GM19467 (cell line): Measurements from ENCODE around the gene PIGC.
"Not testable (repeated sequence)": the region's sequence is repeated elsewhere in the genome, so short reads cannot be mapped to it uniquely, and the experiment has no call there.

Source experiments
- ATAC-seq: cut with Tn5 transposase; IDR thresholded peaks from one replicate; pipeline ENCODE4 v1.9.1; 2021; ENCODE audit warnings: mild to moderate bottlenecking, moderate library complexity; ENCODE audit not compliant: unreplicated experiment

The PIGC gene

DNA sequence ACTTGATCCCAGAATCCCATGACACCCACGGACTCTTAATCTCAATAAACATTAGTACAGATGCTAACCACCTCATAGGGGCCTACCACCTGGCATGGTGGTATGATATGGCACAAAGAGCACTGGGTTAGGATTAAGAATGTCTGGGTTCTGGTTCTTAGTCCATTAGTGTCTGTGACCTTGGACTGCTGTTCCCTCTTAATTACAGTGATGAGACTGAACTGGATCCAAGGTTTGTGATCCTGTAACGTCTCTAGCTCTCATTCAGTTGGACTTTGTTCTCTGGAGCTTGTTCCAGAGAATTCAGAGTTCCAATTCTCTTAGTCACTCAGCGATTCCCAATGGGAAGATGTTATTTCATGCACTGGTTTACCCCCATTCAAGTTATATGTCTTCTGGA is 23.6 kb upstream of the PIGC start:
- ATAC-seq = no peak

DNA sequence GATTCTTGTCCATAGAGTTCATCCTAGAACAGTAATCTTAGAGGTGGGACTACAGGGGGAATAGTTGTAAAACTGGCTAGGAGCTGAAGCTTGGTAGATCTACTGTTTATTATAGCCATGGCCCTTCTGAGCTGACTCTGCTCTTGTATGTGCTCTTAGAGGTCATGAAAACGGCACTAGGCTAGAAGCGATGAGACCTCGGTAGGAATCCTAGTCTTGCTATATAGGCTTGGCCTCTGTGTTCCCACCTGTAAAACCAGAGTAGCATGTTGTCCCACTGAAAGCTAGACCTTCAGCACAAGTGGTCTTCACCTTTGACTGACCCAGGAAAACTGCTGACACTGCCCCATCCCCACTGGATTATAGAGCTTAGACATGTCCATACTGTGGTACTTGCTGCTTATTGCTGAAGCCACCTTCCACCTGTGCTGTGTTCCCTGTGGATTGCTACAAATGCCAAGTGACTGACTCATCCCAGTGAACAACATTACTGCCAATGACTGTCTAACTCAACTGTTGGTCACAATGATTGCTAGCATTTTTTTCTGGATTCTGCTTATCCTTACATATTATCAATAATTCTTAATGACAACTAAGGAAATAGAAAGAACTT is 23.0 kb upstream of the PIGC start:
- no peak for ATAC-seq

DNA sequence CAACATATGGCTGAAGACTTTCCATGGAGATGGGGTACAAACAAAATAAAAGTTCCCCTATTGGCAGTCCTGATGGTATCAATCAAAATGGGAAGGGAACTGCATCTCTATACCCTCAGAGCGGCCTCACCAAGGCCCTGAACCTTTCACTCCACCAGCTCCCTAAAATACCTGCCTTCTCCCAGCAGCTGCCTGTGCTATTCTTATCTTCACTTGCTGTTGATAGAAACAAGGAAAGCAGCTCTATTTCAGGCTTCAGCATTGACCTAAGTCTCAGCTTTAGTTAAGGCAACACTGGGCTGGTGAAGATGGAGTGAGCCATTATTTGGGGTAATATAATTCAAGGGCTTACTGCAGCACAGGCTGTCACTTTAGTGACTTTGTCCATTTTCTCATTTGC is 21.7 kb upstream of the PIGC start:
- ATAC-seq = no peak

DNA sequence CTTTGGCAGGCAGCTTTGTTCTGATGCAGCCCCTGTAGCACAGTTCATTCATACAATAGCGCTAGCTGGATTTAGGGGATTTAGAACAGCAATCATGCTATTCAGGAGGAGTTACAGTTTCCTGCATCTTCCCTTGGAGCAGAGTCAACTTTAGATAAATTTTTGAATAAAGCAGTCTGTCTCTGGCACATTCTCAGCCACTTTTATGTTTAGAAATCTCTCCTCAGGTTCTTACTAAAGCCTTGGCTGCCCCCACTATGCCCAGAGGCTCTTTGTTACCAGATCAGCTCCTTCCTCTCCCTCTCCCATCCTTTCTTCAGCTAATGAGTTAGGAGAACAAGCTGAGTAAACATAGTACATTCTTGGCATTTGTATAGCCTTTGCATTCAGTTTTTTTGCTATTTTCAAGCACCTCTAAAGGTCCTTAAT is 17.0 kb upstream of the PIGC start:
- no peak for ATAC-seq

DNA sequence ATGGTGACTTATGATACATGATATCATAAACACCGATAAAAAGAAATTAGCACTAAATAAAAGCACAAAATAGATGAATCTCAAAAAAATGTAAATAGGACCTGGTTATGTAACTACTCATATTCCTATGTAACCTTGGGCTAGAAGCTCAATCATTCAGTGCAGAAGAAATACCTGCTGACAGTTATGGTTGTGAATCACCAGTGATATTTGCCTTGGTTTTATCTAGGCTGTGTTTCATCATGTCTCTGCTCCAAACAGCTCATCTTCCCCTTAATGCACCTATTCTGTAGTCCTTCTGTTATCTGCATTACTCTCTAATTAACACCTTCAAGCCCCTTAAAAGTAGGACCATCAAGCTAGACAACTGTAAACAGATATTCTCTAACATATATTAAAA is 16.3 kb upstream of the PIGC start:
- no peak for ATAC-seq

DNA sequence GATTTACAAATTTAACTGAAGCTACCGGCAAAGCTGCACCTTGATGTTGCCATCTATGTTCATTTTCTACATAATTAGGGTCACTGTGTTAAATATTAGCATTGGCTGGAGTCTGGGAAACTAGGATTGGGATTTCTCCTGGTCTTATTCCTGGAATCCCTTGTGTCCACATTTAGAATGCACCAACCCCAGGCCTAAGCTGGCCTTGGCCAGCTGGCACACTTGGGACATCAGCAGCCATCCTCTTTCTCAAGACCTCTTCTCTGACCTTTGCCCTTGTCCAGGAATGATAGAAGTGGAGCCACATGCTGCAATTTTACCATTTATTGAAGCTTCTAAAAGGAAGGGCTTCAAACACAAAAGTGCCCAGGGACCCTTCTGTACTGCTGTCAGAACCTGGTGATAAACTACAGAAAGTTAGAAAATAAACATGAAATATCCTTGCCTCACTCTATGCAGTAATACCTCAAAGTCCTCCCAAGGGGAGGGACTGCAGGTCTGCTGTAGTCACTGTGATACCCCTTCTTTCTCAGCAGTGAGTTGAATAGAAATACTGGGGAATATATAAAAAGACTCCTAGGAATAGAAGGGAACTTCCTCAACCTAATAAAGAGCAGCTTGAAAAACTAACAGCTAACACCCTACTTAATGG is 13.7 kb upstream of the PIGC start:
- no peak for ATAC-seq

DNA sequence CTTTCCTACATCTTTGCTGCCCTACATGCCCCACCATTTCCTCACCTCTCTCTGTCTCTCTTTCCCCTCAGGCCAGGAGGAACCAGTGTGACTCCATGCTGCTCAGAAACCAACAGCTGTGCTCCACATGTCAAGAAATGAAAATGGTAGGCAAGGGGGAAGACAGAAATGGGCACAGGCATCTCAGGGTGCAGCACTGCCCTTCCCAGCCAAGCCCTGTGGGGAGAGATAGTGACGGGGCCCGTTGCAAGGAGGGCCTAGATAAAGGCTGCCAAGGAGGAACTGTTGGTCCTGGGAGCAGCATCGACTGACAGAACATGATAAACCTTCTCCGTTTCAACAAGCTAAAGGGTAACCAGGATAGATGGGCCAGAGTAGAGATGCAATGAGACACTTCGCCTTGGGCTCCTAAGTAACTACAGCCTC is 12.5 kb upstream of the PIGC start:
- no peak for ATAC-seq

DNA sequence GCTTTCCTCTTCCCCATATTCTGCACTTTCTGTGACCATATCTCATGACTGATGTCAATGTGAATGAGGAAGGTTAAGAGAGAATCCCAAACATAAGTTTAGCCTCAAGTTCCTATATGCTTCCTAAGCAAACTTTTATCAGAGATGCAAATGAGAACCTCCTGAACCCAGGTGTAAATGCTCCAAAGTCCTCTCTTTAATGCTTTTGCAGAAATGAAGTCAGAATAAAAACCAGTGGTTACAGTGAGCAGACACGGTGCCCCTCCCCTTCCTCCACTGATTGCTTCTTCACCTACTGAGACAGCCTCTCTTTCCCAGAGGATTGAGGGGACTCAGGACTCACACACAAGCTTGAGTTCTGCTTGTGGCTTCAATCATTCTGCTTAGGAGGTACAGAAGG is 11.6 kb upstream of the PIGC start:
- no peak for ATAC-seq

DNA sequence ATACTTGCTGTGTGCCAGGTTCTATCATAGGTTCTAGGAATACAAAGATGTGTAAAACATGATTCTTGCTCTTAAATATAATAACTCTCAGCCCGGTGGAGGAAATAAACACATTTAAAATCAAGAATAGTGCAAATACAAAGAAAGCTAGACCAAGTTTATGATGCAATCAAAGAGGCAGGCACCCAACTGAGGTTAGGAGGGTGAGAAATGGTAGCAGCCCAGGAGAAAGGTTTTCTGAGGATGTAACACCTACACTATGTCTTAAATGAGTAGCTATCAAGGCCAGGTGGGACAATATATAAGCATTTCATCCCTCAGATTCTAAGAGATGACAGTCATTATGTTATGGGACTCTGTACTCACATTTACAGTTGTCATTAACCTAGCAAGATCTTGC is 9.7 kb upstream of the PIGC start:
- no peak for ATAC-seq

DNA sequence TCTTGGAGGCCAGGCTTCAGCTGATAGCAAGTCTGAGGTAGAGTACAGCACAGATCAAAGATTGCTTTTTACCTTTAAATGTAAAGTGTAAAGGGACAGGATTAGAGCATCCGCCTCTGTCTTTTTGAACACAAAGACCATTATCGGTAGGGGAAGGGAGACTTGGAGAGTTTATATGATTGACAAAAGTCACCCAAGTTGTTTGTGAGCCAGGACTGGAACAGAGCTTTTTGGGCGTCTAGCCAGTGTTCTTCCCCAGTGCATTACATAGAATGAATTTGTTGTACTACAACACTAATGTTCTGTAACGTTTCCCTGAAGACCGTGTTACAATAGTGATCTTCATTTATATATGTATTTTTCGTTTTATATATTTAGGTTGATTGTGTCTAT is 9.3 kb upstream of the PIGC start:
- no peak for ATAC-seq

DNA sequence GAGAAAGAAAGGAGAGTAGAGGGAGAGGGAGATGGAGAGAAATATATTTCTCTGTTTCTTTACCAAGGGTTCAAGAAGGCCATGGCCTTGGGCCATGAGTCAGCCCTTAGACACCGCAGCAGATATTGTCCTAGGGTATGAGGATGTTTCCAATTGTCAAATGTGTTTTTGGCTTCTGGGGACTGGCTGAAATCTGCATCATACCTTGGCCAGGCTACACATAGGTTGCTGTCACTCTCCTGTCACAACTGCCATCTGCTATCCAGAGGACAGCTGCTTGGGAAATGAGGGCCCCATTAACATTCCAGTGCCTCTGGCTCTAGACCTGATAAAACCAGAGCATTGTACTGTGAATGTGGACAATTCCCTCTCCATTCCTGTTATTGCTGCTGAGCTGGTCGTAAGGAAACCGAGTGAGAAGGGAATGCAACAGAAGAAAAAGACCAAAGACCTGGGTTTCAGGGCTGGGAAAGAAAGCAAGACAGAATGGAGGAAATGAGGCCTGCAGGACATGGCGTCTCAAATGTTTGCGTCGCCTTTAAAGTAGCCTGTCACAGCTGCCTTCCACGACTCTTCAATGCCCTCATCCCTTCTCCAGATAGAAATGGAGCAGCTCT is 8.8 kb upstream of the PIGC start:
- no peak for ATAC-seq

DNA sequence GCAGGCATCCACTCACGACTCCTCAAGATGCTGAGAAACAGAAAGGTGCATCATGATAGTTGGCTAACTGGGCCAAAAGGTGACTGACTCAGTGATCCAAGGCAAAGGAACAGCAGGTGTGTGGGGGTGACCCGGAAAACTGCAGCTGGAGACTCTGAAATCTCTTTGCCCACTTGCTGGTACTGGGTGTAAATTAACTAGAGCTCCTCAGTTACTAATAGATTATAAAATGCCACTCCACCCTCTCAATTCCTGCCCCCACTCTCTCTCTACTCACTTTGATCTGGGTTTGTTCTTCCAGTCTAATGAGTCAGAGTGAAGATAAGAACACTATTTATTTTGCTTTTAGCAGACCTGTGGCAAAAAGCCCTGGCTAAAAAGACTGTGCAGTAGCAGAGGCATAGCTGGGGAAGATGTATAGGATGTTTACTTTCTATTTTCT is 7.2 kb upstream of the PIGC start:
- ATAC-seq = no peak

DNA sequence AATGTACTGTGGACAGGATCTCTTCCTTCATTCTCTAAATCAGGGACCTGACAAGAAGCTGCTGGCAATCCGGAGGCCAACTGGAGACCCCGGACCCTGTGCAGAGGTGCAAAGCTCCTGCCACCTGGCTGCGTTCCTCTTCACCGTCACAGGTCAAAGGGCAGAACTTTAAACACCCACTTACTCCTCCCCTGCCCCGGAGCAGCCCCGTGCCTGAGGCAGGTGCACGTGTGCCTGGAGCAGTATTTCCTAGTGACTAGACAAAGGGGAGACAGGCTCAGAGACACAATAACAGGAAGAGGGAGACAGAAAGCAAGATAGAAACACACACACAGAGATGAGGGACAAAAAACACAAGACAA is 6.6 kb upstream of the PIGC start:
- ATAC-seq = no peak

DNA sequence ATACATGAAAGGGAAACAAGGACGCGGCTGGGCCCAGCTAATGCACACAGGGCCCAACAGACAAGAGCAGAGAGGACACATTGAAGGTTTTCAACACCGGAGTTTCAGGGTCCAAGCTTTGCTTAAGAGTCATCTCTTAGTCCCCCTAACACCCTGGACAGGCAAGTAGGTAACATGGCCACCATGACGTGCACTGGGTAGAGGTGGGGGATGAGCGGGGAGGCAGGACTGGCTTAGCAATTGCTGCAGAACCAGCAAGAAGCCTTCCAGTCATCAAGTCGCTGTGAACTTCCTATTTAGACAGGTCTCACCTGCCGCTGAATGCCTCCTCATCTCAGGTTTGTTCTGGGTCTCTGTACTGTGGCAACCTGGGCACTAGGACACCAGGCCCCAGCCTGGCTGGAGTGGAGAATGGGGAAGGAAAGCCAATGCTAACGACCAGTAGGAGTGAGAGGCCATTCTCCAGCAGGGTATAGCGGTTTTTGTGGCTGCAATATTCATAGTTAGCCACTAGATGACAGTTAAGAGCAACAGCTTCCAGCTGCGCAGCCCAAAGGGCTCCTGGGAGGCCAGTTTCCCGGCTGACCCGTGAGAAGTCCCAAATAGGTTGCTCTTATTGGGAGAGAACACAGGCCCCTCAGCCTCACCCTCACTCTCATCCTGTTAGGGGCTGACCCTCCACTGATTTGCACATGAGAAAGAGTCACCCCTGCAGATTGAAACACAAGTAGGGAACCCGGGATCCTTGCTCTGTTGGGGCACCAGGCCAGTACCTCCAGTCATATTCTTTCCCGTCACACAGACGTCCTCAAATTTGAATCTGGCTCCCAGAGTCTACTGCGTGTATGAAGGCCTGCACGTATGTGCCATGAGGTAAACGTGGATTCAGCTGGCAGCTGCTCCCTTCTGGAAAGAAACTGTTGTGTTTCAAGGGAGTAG is 6.0 kb upstream of the PIGC start:
- ATAC-seq = peak; percentile 70

DNA sequence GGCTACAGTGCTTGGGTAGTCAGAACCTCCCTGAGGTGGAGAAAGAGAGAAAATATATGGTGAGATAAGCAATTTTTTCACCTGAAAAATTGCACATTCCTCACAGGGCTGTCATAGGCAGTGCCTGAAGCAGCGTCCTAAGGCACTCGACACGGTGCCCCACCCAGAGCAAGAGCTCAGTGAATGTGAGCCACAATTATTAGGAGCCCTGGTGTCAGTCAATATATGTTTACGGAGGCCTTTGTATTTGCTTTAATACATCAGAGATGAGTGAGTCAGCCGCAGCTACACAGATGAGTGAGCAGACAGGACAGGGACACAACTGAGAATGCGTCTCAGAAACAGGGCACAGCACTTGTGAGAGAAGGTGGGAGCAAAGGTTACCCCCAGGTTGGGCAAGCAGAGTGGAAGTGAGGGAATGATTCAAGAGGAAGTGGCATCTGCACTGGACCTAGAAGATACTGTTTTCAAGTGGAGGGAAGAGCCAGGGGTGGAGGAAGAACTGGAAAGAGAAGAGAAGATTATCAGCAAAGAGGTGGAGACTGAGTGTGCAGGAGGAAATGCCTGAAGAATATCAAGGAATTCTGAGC is 5.2 kb upstream of the PIGC start:
- ATAC-seq = no peak

DNA sequence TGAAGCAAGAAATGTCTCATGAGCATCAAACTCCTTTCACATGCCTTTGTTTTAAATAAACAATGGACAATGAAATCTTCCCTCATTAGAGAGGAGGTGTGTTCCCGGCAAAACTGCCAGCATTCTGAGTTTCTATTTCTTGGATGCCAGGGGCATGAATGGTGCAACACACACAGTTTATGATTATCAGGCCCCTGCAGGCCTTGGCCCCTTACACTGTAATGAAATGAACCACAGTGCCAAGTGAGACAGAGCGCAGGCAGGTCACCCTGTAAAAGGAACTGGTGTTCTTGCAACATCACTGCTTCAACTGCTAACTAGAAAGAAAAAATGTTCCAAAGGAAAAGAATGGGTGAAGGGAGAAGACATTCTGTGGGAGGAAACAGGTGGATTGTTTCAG is 3.8 kb upstream of the PIGC start:
- ATAC-seq = no peak

DNA sequence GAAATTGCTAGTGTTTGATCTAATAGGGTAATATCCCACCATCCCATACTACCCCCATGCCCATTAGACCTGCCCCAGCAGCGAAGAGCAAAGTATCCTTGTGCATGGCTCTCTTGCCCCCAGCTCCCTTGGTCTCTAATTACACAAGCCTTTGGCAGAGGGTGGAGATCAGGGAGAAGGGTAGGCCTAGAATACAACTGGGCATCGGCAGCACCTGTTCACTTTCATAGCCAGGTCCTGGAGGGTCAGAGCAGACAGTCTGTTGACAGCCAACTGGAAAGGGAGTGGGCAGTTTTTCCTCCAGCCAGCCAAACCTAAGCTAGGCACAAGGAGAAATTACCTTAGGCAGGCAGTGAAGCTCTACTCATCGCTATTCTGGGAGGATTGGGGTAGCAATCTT is 2.7 kb upstream of the PIGC start:
- ATAC-seq = no peak

DNA sequence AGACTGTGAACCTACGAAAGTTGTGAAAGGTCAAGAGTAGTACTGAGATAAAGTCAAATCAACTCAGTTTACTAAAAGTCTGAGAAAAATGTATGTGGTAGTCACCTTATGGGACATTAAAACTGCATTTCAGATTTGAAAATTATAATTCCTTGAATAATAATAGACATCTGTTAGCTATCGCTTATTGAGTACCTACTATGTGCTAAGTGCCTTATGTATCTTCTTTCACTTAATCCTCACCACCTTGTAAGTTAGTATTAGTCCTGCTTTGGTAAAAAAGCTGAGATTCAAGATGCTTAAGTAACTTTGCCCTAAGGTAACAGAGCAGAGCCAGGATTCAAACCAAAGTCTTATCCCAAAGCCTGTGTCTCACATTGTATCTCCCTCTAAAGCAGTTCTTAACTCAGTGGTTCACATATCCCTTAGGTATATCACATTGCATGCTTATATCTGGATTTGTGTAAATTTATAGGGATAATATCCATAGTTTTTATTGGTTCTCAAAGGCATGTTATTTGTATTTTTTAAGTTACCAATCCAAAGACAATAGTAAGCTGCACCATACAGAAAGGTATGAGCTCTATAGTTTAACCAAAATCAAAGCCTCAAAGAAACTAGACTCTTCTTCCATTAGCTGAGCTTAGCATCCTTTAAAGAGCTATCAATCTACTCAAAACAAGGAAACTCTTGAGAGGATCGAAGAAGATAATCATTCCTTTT is 865 bp downstream of the PIGC start:
- ATAC-seq = no peak

DNA sequence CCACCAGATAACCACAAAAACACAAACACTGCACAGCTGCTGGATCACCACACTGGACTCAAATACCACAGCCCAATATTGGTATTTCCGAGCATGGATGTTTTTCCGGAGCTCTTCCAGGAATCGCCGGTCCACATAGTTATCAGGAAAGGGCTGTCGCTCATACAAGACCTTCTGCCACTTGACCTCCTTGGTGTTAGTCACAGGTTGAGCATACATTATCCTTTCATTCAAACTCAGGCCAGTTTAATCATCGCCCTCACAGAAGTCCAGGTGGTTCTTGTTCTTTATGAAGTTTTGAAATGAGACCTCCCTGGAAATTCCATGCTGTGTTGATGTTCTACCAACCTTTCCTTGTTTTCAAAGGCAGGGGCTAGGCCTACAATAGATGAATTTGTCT is 1.5 kb downstream of the PIGC start:
- ATAC-seq = no peak

DNA sequence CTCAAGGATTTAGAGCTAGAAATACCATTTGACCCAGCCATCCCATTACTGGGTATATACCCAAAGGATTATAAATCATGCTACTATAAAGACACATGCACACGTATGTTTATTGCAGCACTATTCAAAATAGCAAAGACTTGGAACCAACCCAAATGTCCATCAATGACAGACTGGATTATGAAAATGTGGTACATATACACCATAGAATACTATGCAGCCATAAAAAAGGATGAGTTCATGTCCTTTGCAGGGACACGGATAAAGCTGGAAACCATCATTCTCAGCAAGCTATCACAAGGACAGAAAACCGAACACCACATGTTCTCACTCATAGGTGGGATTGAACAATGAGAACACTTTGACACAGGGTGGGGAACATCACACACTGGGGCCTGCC is 6.7 kb downstream of the PIGC start:
- not testable (repeated sequence) for ATAC-seq
